ENCODE results near the gene NBEAL2.

GRCh38 chr3:47002171-47003055 lies 22.9 kb downstream of the NBEAL2 start:
- TF ChIP-seq CTCF (IDR thresholded peaks at IDR 0.05; ENCODE audit: poor library complexity, severe bottlenecking) (no peak), SMC3 (conservative IDR thresholded peaks at IDR 0.05; ENCODE audit: poor library complexity) (no peak), REST (IDR thresholded peaks at IDR 0.05; ENCODE audit: borderline replicate concordance) (no peak), RAD21 (conservative IDR thresholded peaks at IDR 0.05) (no peak), POLR2AphosphoS5 (IDR thresholded peaks at IDR 0.05) (no peak), EZH2 (IDR thresholded peaks at IDR 0.05; ENCODE audit: borderline replicate concordance, insufficient read depth, low read length, poor library complexity, severe bottlenecking) (no peak), EP300 (conservative IDR thresholded peaks at IDR 0.05; ENCODE audit: poor library complexity, severe bottlenecking) (no peak), TAF1 (IDR thresholded peaks at IDR 0.05; ENCODE audit: low read depth) (no peak), MXI1 (conservative IDR thresholded peaks at IDR 0.05; ENCODE audit: poor library complexity, severe bottlenecking) (no peak)

All from neural cell (in vitro differentiated cells).